OCI-LY7 (cell line): ENCODE data around the gene DNASE1L3. TPM values are rescaled to one million over a fixed set of nuclear protein-coding genes. Genes with fewer than 3 reads are reported as not detected.

ENCODE experiments used
- BruUV-seq: library from RNA; stranded (reverse); fragments of 400-500 nt; replicated peaks from 2 replicates; lab custom pipeline; 2021; lab: Mats Ljungman, UMichigan
- CTCF ChIA-PET: fragments of 300-600 bp; sonication (Branson Sonifier 250); formaldehyde crosslinking; loops from one replicate; lab custom pipeline; 2022; ENCODE audit warnings: antibody characterized with exemption; ENCODE audit not compliant: unreplicated experiment; lab: Charles Lee
- POLR2A ChIA-PET: fragments of 300-600 bp; sonication (Branson Sonifier 250); formaldehyde crosslinking; loops from one replicate; lab custom pipeline; 2022; ENCODE audit warnings: antibody characterized with exemption; lab: Charles Lee
- DNase-seq: peaks from one replicate; pipeline ENCODE4 v3.0.0-alpha.2; 2015; ENCODE audit warnings: low spot score
- H2AFZ ChIP-seq: fragments of 200-600 bp; sonication (generic), shearing (Covaris generic); 2 replicates; pipeline ENCODE4 v1.6.1; 2014; ENCODE audit warnings: mild to moderate bottlenecking, antibody characterized with exemption, low read length, moderate library complexity
- H3K27ac ChIP-seq: fragments of 200-600 bp; sonication (generic); 2 replicates; pipeline ENCODE4 v1.5.1; 2014; ENCODE audit warnings: mixed run types, low read depth, mild to moderate bottlenecking, moderate library complexity, low read length, inconsistent platforms; ENCODE audit not compliant: poor library complexity, severe bottlenecking
- H3K36me3 ChIP-seq: fragments of 200-600 bp; sonication (generic); 2 replicates; pipeline ENCODE4 v1.6.1; 2014; ENCODE audit warnings: mild to moderate bottlenecking, antibody characterized with exemption, low read length, moderate library complexity, mixed read lengths; ENCODE audit not compliant: insufficient read depth
- H3K4me1 ChIP-seq: fragments of 200-600 bp; sonication (generic); 2 replicates; pipeline ENCODE4 v1.5.1; 2014; ENCODE audit warnings: mild to moderate bottlenecking, low read length; ENCODE audit not compliant: insufficient read depth, poor library complexity, severe bottlenecking
- H3K4me2 ChIP-seq: fragments of 200-600 bp; sonication (generic); 2 replicates; pipeline ENCODE4 v1.6.1; 2014; ENCODE audit warnings: mild to moderate bottlenecking, low read length
- H3K4me3 ChIP-seq: fragments of 200-600 bp; sonication (generic); 2 replicates; pipeline ENCODE4 v1.5.1; 2014; ENCODE audit warnings: mild to moderate bottlenecking, low read depth, low read length; ENCODE audit not compliant: poor library complexity, severe bottlenecking
- H3K79me2 ChIP-seq: fragments of 200-600 bp; sonication (generic); 2 replicates; pipeline ENCODE4 v1.6.1; 2016; ENCODE audit warnings: low read depth, mild to moderate bottlenecking, low read length, moderate library complexity, mixed read lengths; ENCODE audit not compliant: insufficient read depth
- H3K9me2 ChIP-seq: fragments of 200-600 bp; sonication (generic); 2 replicates; pipeline ENCODE4 v1.6.1; 2016; ENCODE audit warnings: mild to moderate bottlenecking, low read length, mixed read lengths; ENCODE audit not compliant: insufficient read depth
- H3K9me3 ChIP-seq: fragments of 200-600 bp; sonication (generic); 2 replicates; pipeline ENCODE4 v1.6.1; 2014; ENCODE audit warnings: mild to moderate bottlenecking, mixed run types, low read length, mixed read lengths
- H4K20me1 ChIP-seq: fragments of 200-600 bp; sonication (generic); 2 replicates; pipeline ENCODE4 v1.6.1; 2014; ENCODE audit warnings: mild to moderate bottlenecking, antibody characterized with exemption, low read length, moderate library complexity, mixed read lengths; ENCODE audit not compliant: insufficient read depth
- EZH2phosphoT487 ChIP-seq: fragments of 200-600 bp; sonication (generic); IDR thresholded peaks from 2 replicates; pipeline ENCODE4 v1.6.1; 2018; ENCODE audit warnings: low read depth, borderline replicate concordance, mild to moderate bottlenecking, mixed run types, antibody characterized with exemption, low read length, moderate library complexity, mixed read lengths
- intact Hi-C: fragments of 100-400 bp; cut with micrococcal nuclease; formaldehyde crosslinking; loops from one replicate; pipeline ENCODE4 v1.10.0; 2022; ENCODE audit not compliant: unreplicated experiment
- total RNA-seq, 2 experiments: library from RNA; depleted of rRNA in 1 of 2; stranded (reverse); fragments of >200 nt in 1 of 2; shearing (Covaris generic) in 1 of 2; gene quantifications; 2 replicates each; pipeline ENCODE4 v1.2.3, GENCODE V29; 2014 to 2022
- TF ChIP-seq, protein P1 (sequence below): fragments of 200-600 bp; sonication (generic); conservative IDR thresholded peaks from 2 replicates; pipeline ENCODE4 v1.5.1; 2014; ENCODE audit warnings: mild to moderate bottlenecking, antibody characterized with exemption, low read length, moderate library complexity, mixed read lengths

Gene DNASE1L3
- total RNA-seq, 2 experiments from 2014 or later: 1.3 TPM; not detected in 1

DNA sequence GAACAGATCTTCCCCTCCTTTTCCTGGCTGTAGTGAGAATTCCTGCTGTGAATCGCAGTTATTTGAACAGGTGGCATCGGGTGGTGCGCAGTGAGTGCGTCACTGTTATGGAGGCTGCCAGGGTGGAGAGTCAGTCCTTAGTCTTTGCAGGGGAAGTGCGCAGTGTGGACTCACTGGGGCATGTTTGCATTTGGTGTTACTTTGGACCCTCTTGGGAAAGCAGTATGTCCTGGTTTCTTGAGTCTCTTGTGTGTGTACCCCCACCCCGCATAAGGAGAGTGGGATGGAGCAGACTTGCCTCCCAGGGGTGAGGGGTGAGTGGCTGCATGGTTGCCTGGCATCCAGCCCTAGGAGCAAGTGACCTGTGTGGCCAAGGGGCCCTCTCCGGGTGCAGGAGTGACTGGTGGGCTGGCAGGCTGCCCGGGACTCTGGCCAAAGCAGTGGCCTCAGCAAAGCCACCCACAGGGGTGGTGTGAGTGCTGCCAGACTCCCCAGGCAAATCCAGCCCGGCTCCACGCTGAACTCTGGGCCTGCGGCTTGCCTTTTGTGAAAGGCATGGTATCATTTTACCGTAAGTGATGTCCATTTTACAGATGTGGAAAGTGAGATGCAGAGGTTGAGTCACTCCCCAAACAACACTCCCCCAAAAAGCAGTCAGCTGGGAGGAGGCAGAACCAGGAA is 46.4 kb downstream of the DNASE1L3 start:
- no peaks in the 10 kb centered on the region for H3K4me1 ChIP-seq
- no peaks in the 10 kb centered on the region for H3K9me3 ChIP-seq
- no peak overlapping the region for H3K4me2 ChIP-seq
- H3K27ac ChIP-seq: no peak overlapping the region
- intact Hi-C loops: no loop called here
- H3K36me3 ChIP-seq: peaks cover 8% of the 10 kb centered on the region; the same call in 1 of the 2 replicates
- BruUV-seq: no TSS peak
- CTCF ChIA-PET: interaction anchor here (0.5 kb wide), 1 partner anchor 993 kb away, joined by 3 read pairs; no protein-coding TSS in a partner anchor
- no peaks in the 10 kb centered on the region for H4K20me1 ChIP-seq
- H2AFZ ChIP-seq: no peak overlapping the region
- DNase-seq: no peak
- no peak for TF ChIP-seq EZH2phosphoT487
- TF ChIP-seq, protein P1, sequence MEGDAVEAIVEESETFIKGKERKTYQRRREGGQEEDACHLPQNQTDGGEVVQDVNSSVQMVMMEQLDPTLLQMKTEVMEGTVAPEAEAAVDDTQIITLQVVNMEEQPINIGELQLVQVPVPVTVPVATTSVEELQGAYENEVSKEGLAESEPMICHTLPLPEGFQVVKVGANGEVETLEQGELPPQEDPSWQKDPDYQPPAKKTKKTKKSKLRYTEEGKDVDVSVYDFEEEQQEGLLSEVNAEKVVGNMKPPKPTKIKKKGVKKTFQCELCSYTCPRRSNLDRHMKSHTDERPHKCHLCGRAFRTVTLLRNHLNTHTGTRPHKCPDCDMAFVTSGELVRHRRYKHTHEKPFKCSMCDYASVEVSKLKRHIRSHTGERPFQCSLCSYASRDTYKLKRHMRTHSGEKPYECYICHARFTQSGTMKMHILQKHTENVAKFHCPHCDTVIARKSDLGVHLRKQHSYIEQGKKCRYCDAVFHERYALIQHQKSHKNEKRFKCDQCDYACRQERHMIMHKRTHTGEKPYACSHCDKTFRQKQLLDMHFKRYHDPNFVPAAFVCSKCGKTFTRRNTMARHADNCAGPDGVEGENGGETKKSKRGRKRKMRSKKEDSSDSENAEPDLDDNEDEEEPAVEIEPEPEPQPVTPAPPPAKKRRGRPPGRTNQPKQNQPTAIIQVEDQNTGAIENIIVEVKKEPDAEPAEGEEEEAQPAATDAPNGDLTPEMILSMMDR: no peak
- H3K4me3 ChIP-seq: no peak overlapping the region
- H3K9me2 ChIP-seq: no peaks in the 10 kb centered on the region
- no peaks in the 10 kb centered on the region for H3K79me2 ChIP-seq
- POLR2A ChIA-PET: no interaction called here

DNA sequence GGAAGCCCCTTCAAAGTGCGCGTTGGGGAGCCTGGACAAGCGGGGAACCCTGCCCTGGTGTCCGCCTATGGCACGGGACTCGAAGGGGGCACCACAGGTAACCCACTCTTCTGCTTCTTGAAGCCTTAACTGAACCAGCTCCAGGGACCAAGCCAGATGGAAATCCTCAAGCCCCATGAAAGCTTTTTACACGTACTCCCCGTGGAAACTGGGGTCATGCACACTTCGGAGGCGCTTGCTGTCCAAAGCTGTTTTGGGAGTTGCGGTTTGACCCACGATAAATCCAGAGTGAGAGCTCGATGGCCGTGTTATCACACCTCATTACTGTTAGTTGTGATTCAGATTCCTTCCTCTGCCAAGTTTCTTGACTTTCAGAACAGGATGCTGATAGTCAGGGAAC is 47.5 kb downstream of the DNASE1L3 start:
- Histone ChIP-seq H3K79me2 (no peaks in the 10 kb centered on the region), H4K20me1 (no peaks in the 10 kb centered on the region), H3K36me3 (peaks cover 8% of the 10 kb centered on the region; the same call in 1 of the 2 replicates), H3K27ac (no peak overlapping the region), H3K4me1 (no peaks in the 10 kb centered on the region), H3K9me2 (no peaks in the 10 kb centered on the region), H3K4me2 (no peak overlapping the region), H3K9me3 (no peaks in the 10 kb centered on the region), H3K4me3 (no peak overlapping the region), H2AFZ (no peak overlapping the region)
- no peak for TF ChIP-seq EZH2phosphoT487
- ChIA-PET POLR2A (interaction anchor here (0.5 kb wide), 1 partner anchor 974 kb away, joined by 4 read pairs; no protein-coding TSS in a partner anchor), CTCF (no interaction called here)
- DNase-seq: no peak
- no TSS peak for BruUV-seq
- intact Hi-C loops: no loop called here

DNA sequence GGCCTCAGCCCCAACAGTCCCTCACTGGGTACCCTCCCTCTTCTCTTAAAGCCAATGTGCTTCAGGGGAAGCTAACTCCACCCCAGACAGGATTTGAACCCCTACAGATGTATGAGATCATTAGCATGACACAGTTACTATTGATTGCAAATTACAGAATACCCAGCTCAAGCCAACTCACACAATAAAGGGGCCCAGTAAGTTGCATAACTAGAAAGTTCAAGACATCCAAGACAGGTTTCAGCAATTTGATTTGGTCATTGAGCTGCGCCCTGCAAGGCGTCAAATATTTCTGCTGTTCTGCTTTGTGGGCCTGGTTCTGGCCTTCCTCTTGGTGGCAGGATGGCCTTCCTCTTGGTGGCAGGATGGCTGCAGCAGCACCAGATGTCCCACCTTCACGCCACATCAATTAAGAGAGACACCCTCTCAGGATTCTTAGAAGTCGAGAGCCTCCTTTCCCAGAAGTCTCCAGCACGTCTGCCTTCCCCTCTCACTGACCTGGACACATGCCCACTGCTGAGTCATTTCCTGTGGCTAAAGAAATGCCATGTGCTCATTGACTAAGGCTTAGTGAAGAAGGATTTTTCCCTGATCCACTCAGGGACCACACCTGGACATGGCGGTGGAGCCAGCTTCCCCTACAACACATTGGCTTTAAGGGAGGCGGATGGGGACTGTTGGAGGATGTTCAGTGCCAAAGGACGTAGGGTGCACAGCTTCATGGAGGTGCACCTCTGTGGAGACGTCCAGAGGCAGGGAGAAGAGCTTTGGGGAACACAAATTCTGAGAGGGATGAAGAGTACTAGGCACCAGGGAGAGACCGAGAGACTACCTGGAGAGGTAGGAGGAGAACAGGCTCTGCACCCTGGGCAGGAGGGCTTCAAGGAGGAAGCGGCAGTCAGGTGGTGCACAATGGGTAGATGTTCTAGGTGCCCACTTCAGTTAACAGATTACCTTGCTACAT is 49.1 kb downstream of the DNASE1L3 start:
- Histone ChIP-seq H3K36me3 (peaks cover 8% of the 10 kb centered on the region; the same call in 1 of the 2 replicates), H3K4me1 (no peaks in the 10 kb centered on the region), H3K27ac (no peak overlapping the region), H3K9me3 (no peaks in the 10 kb centered on the region), H3K9me2 (no peaks in the 10 kb centered on the region), H3K4me2 (no peak overlapping the region), H4K20me1 (no peaks in the 10 kb centered on the region), H3K4me3 (no peak overlapping the region), H3K79me2 (no peaks in the 10 kb centered on the region), H2AFZ (no peak overlapping the region)
- ChIA-PET POLR2A (interaction anchor here (0.5 kb wide), 1 partner anchor 26 kb away, joined by 3 read pairs; no protein-coding TSS in a partner anchor), CTCF (no interaction called here)
- DNase-seq: no peak
- TF ChIP-seq, protein P1: no peak
- no peak for TF ChIP-seq EZH2phosphoT487
- intact Hi-C loops: no loop called here
- BruUV-seq: no TSS peak
